ENCODE data around the gene LRRC17.

LRRC17 gene, protein sequence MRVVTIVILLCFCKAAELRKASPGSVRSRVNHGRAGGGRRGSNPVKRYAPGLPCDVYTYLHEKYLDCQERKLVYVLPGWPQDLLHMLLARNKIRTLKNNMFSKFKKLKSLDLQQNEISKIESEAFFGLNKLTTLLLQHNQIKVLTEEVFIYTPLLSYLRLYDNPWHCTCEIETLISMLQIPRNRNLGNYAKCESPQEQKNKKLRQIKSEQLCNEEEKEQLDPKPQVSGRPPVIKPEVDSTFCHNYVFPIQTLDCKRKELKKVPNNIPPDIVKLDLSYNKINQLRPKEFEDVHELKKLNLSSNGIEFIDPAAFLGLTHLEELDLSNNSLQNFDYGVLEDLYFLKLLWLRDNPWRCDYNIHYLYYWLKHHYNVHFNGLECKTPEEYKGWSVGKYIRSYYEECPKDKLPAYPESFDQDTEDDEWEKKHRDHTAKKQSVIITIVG

GRCh38 chr7:102912742-102913141 is at the start of gene LRRC17:
TSS of gene LRRC17 (plus strand) at chr7:102913000. CDS start at chr7:102933914, 20,914 bp downstream.
- H3K4me3 Mint-ChIP-seq, result no peak within 1 kb of the TSS
- H3K27ac Mint-ChIP-seq, result no peak within 1 kb of the TSS
- no peaks in the 10 kb centered on the region for H3K9me3 Mint-ChIP-seq
- H3K27me3 Mint-ChIP-seq, result no peaks in the 10 kb centered on the region
- H3K36me3 Mint-ChIP-seq, result peaks cover 8% of the 10 kb centered on the region
- H3K4me1 Mint-ChIP-seq, result no peaks in the 10 kb centered on the region

DNA sequence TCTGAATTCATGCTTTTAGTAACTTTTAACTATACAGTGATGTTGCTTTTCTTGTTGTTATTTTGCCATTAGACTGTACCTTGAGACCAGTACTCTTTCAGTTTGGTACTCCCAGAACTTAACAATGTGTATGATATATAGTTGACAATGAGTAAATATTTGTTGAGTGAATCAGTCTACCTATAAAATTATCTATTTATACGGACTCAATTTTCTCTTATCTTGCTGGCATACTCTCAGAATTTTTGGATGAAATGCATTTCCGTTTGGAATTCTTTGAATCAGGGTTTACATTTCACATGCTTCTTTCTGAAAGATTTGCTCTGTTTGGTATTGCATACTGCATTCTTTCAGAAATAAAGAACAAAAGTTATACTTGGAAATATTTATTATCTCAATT is 47.8 kb upstream of the LRRC17 start:
- no peaks in the 10 kb centered on the region for H3K4me1 Mint-ChIP-seq
- peaks cover 2% of the 10 kb centered on the region for H3K36me3 Mint-ChIP-seq
- H3K9me3 Mint-ChIP-seq, result no peaks in the 10 kb centered on the region
- no peaks in the 10 kb centered on the region for H3K27me3 Mint-ChIP-seq
- H3K27ac Mint-ChIP-seq, result no peak overlapping the region
- H3K4me3 Mint-ChIP-seq, result no peak overlapping the region

DNA sequence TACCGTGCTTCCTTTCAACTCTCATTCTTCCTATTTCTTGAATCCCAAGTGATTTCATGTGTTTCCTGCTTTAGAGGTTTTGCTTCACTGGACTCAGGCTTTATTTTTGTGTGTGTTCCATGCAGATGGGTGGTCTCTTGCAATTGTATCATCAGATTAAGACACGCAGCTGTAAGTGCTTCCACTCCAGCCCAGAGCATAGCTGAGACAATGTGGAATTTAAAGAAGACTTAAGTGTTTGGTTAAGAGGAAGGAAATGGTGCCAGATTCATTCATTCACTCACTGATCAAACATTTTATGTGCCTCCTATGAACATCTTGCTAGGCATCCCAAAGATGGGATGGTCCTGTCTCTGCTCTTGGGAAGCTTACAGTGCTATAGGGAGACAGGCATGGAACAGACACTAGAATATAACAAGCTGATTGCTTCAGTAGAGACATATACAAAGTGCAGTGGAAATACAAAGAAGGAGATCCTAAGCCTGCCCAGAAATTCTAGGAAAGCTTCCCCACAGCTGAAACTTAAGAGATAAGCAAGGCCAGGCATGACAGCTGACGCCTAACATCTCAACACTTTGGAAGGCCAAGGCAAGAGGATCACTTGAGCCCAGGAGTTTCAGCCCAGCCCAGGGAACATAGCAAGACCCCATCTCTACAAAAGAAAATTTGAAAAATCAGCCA is 46.1 kb upstream of the LRRC17 start:
- no peaks in the 10 kb centered on the region for H3K4me1 Mint-ChIP-seq
- no peak overlapping the region for H3K4me3 Mint-ChIP-seq
- H3K9me3 Mint-ChIP-seq, result no peaks in the 10 kb centered on the region
- H3K27ac Mint-ChIP-seq, result no peak overlapping the region
- H3K36me3 Mint-ChIP-seq, result peaks cover 3% of the 10 kb centered on the region
- H3K27me3 Mint-ChIP-seq, result no peaks in the 10 kb centered on the region

DNA sequence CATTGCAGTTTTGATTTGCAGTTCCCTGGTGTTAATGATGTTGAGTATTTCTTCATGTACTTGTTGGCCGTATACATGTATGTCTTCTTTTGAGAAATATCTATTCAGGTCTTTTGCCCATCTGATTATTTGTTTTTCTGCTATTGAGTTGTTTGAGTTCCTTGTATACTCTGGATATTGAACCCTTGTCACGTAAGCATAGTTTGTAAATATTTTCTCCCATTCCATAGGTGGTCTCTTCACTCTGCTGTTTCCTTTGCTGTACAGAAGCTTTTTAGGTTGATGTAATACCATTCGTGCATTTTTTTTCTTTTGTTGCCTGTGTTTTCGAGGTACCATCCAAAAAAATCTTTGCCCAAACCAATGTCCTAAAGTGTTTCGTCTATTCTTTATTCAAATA is 43.6 kb upstream of the LRRC17 start:
- H3K27me3 Mint-ChIP-seq, result no peaks in the 10 kb centered on the region
- peaks cover 8% of the 10 kb centered on the region for H3K36me3 Mint-ChIP-seq
- H3K9me3 Mint-ChIP-seq, result no peaks in the 10 kb centered on the region
- H3K4me1 Mint-ChIP-seq, result peaks cover 6% of the 10 kb centered on the region
- no peak overlapping the region for H3K4me3 Mint-ChIP-seq
- no peak overlapping the region for H3K27ac Mint-ChIP-seq

- H3K9me3 Mint-ChIP-seq, result no peaks in the 10 kb centered on the region
- H3K4me1 Mint-ChIP-seq, result peaks cover 15% of the 10 kb centered on the region
- H3K36me3 Mint-ChIP-seq, result peaks cover 7% of the 10 kb centered on the region
- no peaks in the 10 kb centered on the region for H3K27me3 Mint-ChIP-seq
- H3K27ac Mint-ChIP-seq, result no peak overlapping the region
- H3K4me3 Mint-ChIP-seq, result no peak overlapping the region
These were observed 40.3 kb upstream of the LRRC17 start for GRCh38 chr7:102872460-102872859.

GRCh38 chr7:102873470-102874165 is 39.2 kb upstream of the LRRC17 start:
- peaks cover 7% of the 10 kb centered on the region for H3K36me3 Mint-ChIP-seq
- H3K4me3 Mint-ChIP-seq, result no peak overlapping the region
- no peaks in the 10 kb centered on the region for H3K27me3 Mint-ChIP-seq
- H3K9me3 Mint-ChIP-seq, result no peaks in the 10 kb centered on the region
- peaks cover 15% of the 10 kb centered on the region for H3K4me1 Mint-ChIP-seq
- no peak overlapping the region for H3K27ac Mint-ChIP-seq

GRCh38 chr7:102874166-102874829 is 38.5 kb upstream of the LRRC17 start:
- Mint-ChIP-seq H3K27ac (no peak overlapping the region), H3K27me3 (no peaks in the 10 kb centered on the region), H3K4me3 (no peak overlapping the region), H3K4me1 (peaks cover 15% of the 10 kb centered on the region), H3K9me3 (no peaks in the 10 kb centered on the region), H3K36me3 (peaks cover 7% of the 10 kb centered on the region)

DNA sequence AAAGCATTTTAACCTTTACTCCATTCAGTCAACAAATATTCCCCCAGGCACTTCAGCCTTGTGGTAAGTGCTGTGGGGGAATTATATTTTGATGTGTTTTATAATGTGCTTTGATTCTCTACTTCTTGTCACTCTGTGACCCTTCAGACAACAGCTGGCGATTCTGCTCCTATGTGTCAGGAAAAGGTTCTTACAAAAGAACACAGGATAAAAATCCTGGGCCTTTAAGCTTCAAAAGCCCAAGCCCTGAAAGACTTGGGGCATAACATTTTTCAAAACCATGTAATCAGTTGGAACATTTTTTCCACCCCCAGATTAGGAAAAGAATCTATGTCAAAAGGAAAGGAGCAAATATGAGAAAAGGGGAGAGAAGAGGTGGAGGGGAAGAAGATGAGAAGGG is 37.8 kb upstream of the LRRC17 start:
- no peaks in the 10 kb centered on the region for H3K9me3 Mint-ChIP-seq
- H3K27ac Mint-ChIP-seq, result no peak overlapping the region
- H3K4me1 Mint-ChIP-seq, result peaks cover 15% of the 10 kb centered on the region
- H3K4me3 Mint-ChIP-seq, result no peak overlapping the region
- H3K36me3 Mint-ChIP-seq, result peaks cover 7% of the 10 kb centered on the region
- no peaks in the 10 kb centered on the region for H3K27me3 Mint-ChIP-seq

DNA sequence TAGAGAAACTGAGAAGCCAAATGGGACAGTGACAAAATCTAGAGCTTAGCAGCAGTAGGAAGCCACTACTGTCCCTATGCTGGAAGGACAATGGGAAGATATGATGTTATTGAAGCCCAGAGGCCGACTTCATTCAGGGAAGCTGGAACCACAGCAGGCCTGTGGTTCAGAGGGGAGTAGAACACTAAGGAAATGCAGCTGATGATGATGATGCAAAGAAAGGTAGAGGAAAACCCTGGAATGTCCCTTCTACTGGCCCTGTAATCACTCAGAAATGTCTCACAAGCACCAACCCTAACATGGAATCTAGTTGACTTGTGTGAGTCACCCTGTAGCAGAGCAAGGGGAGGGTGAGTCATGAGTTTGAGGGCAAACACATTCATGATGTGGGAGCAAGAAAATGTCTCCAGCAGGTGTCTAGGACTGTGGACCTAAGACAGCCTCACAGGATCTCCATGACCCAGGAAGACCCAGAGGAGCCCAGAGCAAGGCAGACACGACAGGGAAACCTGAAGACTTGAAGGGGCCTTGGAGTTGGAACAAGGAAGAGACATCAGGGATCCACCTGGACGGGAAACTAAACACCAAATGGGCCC is 37.0 kb upstream of the LRRC17 start:
- peak overlapping the region; percentile 18 for H3K27ac Mint-ChIP-seq
- H3K27me3 Mint-ChIP-seq, result no peaks in the 10 kb centered on the region
- peaks cover 15% of the 10 kb centered on the region for H3K4me1 Mint-ChIP-seq
- H3K36me3 Mint-ChIP-seq, result peaks cover 7% of the 10 kb centered on the region
- no peaks in the 10 kb centered on the region for H3K9me3 Mint-ChIP-seq
- H3K4me3 Mint-ChIP-seq, result no peak overlapping the region

GRCh38 chr7:102883098-102883860 is 29.5 kb upstream of the LRRC17 start:
- Mint-ChIP-seq H3K27me3 (no peaks in the 10 kb centered on the region), H3K27ac (no peak overlapping the region), H3K4me3 (no peak overlapping the region), H3K36me3 (no peaks in the 10 kb centered on the region), H3K4me1 (no peaks in the 10 kb centered on the region), H3K9me3 (no peaks in the 10 kb centered on the region)

GRCh38 chr7:102888561-102889233 is 24.1 kb upstream of the LRRC17 start:
- H3K27me3 Mint-ChIP-seq, result no peaks in the 10 kb centered on the region
- peaks cover 3% of the 10 kb centered on the region for H3K36me3 Mint-ChIP-seq
- H3K27ac Mint-ChIP-seq, result no peak overlapping the region
- H3K9me3 Mint-ChIP-seq, result no peaks in the 10 kb centered on the region
- no peak overlapping the region for H3K4me3 Mint-ChIP-seq
- H3K4me1 Mint-ChIP-seq, result no peaks in the 10 kb centered on the region

GRCh38 chr7:102889851-102890250 is 22.9 kb upstream of the LRRC17 start:
- Mint-ChIP-seq H3K27ac (no peak overlapping the region), H3K4me1 (no peaks in the 10 kb centered on the region), H3K4me3 (no peak overlapping the region), H3K36me3 (peaks cover 3% of the 10 kb centered on the region), H3K27me3 (no peaks in the 10 kb centered on the region), H3K9me3 (no peaks in the 10 kb centered on the region)

DNA sequence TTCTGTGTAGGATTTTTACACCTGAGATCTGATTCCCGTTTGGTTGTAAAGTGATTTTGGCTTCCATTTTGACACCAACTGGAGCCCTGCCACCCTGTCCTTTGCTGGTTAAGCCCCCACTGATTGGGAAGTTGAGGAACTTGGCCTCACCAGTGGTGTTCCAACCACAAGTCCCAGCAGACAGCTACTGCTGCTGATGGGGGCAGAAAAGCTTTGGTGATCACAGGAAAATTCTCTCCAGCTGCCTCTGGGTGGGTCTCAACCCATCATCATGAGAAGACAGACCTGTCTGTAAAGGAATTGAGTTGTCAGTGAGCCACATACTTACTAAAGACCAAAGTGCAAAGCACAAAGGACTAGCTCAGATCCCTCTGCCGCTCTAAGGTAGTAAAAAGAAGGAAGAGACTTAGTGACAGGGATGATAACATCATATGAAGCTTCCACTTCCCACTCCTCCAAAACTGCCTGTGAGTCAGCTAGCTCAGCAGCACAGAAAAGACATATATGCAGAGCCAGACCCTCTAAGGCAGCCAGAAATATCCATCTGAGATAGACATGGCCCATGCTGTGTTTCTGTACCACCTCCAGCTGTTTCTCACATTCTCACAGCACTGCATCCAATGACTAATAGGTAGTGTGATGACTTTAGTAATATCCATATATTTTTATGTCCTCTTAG is 22.4 kb upstream of the LRRC17 start:
- H3K4me1 Mint-ChIP-seq, result no peaks in the 10 kb centered on the region
- no peak overlapping the region for H3K27ac Mint-ChIP-seq
- H3K27me3 Mint-ChIP-seq, result no peaks in the 10 kb centered on the region
- no peak overlapping the region for H3K4me3 Mint-ChIP-seq
- H3K9me3 Mint-ChIP-seq, result no peaks in the 10 kb centered on the region
- peaks cover 3% of the 10 kb centered on the region for H3K36me3 Mint-ChIP-seq

Measured in activated naive CD4-positive, alpha-beta T cell treated with anti-CD3 and anti-CD28 coated beads, Interleukin-2, amount 50 U/mL, for 24 hours (primary cell).